Measurements from ENCODE around the gene OR5AP2. TPM values are rescaled to one million over a fixed set of nuclear protein-coding genes. Genes with fewer than 3 reads are reported as not detected.
"Not testable (repeated sequence)": the region's sequence is repeated elsewhere in the genome, so short reads cannot be mapped to it uniquely, and the experiment has no call there.

The OR5AP2 gene
- total and polyA plus RNA-seq, 2 donors (not counting 3 experiments of a cell fraction or from before 2014, with no cell fraction given) = not detected

- ChIA-PET CTCF (no interaction called here), POLR2A (no interaction called here)
- no peaks in the 10 kb centered on the region for H3K36me3 ChIP-seq (ENCODE audit: control insufficient read depth in 2 of 2, extremely low read depth in 1 of 2, insufficient read depth in 2 of 2, low read length in 2 of 2)
- BruUV-seq (replicated peaks) = no TSS peak
- intact Hi-C loops (cut with micrococcal nuclease) = no loop called here
- no peaks in the 10 kb centered on the region for H3K27me3 ChIP-seq (ENCODE audit: control insufficient read depth in 2 of 2, insufficient read depth in 2 of 2, low read length in 2 of 2)
- no peak overlapping the region for H3K4me2 ChIP-seq (ENCODE audit: insufficient read depth, low read length)
- no peak overlapping the region for H2AFZ ChIP-seq (ENCODE audit: low read depth, low read length)
- no peaks in the 10 kb centered on the region for H3K9me1 ChIP-seq (replicated peaks; ENCODE audit: control insufficient read depth, extremely low read depth, insufficient read depth, low read length)
- H4K20me1 ChIP-seq (replicated peaks; ENCODE audit: control insufficient read depth, extremely low read depth, insufficient read depth, low read length) = no peaks in the 10 kb centered on the region
- H3K9ac ChIP-seq (replicated peaks; ENCODE audit: extremely low read depth, insufficient read depth, low read length) = no peak overlapping the region
- TF ChIP-seq JUN (IDR thresholded peaks at IDR 0.05; ENCODE audit: borderline replicate concordance, insufficient read depth, insufficient read length, low read depth) = no peak
- no peak for TF ChIP-seq POLR2AphosphoS5 (IDR thresholded peaks at IDR 0.05; ENCODE audit: insufficient read depth, low read depth, low read length)
- no peak for FAIRE-seq
- no peaks in the 10 kb centered on the region for H3K79me2 ChIP-seq (ENCODE audit: control insufficient read depth, insufficient read depth, low read length)
- no peaks in the 10 kb centered on the region for H3K4me1 ChIP-seq (ENCODE audit: control insufficient read depth, extremely low read depth, insufficient read depth, low read length)
- H3K27ac ChIP-seq (ENCODE audit: insufficient read depth, low read depth, low read length) = no peak overlapping the region
- no peak overlapping the region for H3K4me3 ChIP-seq (replicated peaks in 1 of 3; ENCODE audit: insufficient read depth in 1 of 3, low read depth in 1 of 3, low read length in 3 of 3)
- DNase-seq (ENCODE audit: low read depth, low spot score) = no peak
- no peaks in the 10 kb centered on the region for H3K9me3 ChIP-seq (replicated peaks; ENCODE audit: control insufficient read depth, insufficient read depth, low read length)
- dilution Hi-C loops (cut with MboI; ENCODE audit: extremely low pct_ligation_motif_present, low sequenced_read_pairs) = no loop called here
Observed at GRCh38 chr11:56611174-56611573, 31.1 kb downstream of the OR5AP2 start.

- FAIRE-seq, POLR2A ChIA-PET: not testable (repeated sequence)
Observed at GRCh38 chr11:56592088-56592717, 50.0 kb downstream of the OR5AP2 start.

More at GRCh38 chr11:56592088-56592717, 50.0 kb downstream of the OR5AP2 start:
- H3K4me2 ChIP-seq (ENCODE audit: insufficient read depth, low read length); H4K20me1 ChIP-seq (replicated peaks; ENCODE audit: control insufficient read depth, extremely low read depth, insufficient read depth, low read length); CTCF ChIA-PET; H3K36me3 ChIP-seq (ENCODE audit: control insufficient read depth in 2 of 2, extremely low read depth in 1 of 2, insufficient read depth in 2 of 2, low read length in 2 of 2); intact Hi-C loops (cut with micrococcal nuclease); H3K79me2 ChIP-seq (ENCODE audit: control insufficient read depth, insufficient read depth, low read length); H3K27ac ChIP-seq (ENCODE audit: insufficient read depth, low read depth, low read length); DNase-seq (ENCODE audit: low read depth, low spot score); H3K9me3 ChIP-seq (replicated peaks; ENCODE audit: control insufficient read depth, insufficient read depth, low read length); H3K4me1 ChIP-seq (ENCODE audit: control insufficient read depth, extremely low read depth, insufficient read depth, low read length); H2AFZ ChIP-seq (ENCODE audit: low read depth, low read length); H3K4me3 ChIP-seq (replicated peaks in 1 of 3; ENCODE audit: insufficient read depth in 1 of 3, low read depth in 1 of 3, low read length in 3 of 3); H3K9me1 ChIP-seq (replicated peaks; ENCODE audit: control insufficient read depth, extremely low read depth, insufficient read depth, low read length); BruUV-seq (replicated peaks); dilution Hi-C loops (cut with MboI; ENCODE audit: extremely low pct_ligation_motif_present, low sequenced_read_pairs); H3K27me3 ChIP-seq (ENCODE audit: control insufficient read depth in 2 of 2, insufficient read depth in 2 of 2, low read length in 2 of 2); H3K9ac ChIP-seq (replicated peaks; ENCODE audit: extremely low read depth, insufficient read depth, low read length): not testable (repeated sequence)

Small RNA genes within 50 kb of the gene (small RNA-seq; reads per million reads assigned to genes)
- not detected for gene AP004245.1 (ENCODE audit: insufficient read depth, insufficient read length, low read depth, low replicate concordance)

Other genes starting within 250 kb of the OR5AP2 start
- gene OR5AL1, start 229.7 kb downstream of the OR5AP2 start, total RNA-seq = not detected in 2 replicates
- gene OR5AL1, start 229.7 kb downstream of the OR5AP2 start, polyA plus RNA-seq = not detected in 2 replicates
- gene OR5M3, start 169.1 kb downstream of the OR5AP2 start, total RNA-seq = not detected in 2 replicates
- gene OR5M3, start 169.1 kb downstream of the OR5AP2 start, polyA plus RNA-seq = not detected in 2 replicates
- gene OR5M8, start 151.1 kb downstream of the OR5AP2 start, total RNA-seq = not detected in 2 replicates
- not detected in 2 replicates for gene OR5M8, start 151.1 kb downstream of the OR5AP2 start, polyA plus RNA-seq
- not detected in 2 replicates for gene OR5M11, start 99.2 kb downstream of the OR5AP2 start, total RNA-seq
- gene OR5M11, start 99.2 kb downstream of the OR5AP2 start, polyA plus RNA-seq = not detected in 2 replicates
- gene OR5M10, start 64.7 kb downstream of the OR5AP2 start, total RNA-seq = not detected in 2 replicates
- gene OR5M10, start 64.7 kb downstream of the OR5AP2 start, polyA plus RNA-seq = not detected in 2 replicates
- not detected in 2 replicates for gene OR5M1, start 27.6 kb downstream of the OR5AP2 start, total RNA-seq
- not detected in 2 replicates for gene OR5M1, start 27.6 kb downstream of the OR5AP2 start, polyA plus RNA-seq
- gene OR5AR1, start 21.2 kb upstream of the OR5AP2 start, total RNA-seq = not detected in 2 replicates
- not detected in 2 replicates for gene OR5AR1, start 21.2 kb upstream of the OR5AP2 start, polyA plus RNA-seq
- gene OR9G1, start 56.7 kb upstream of the OR5AP2 start, total RNA-seq = not detected in 2 replicates
- gene OR9G1, start 56.7 kb upstream of the OR5AP2 start, polyA plus RNA-seq = not detected in 2 replicates
- not detected in 2 replicates for gene OR9G4, start 106.3 kb upstream of the OR5AP2 start, total RNA-seq
- gene OR9G4, start 106.3 kb upstream of the OR5AP2 start, polyA plus RNA-seq = not detected in 2 replicates

All from endothelial cell of umbilical vein (primary cell).